ENCODE results near the gene RAI1.

RAI1 gene

GRCh38 chr17:17770632-17771044, 89.4 kb downstream of the RAI1 start:
- no peak for DNase-seq

- no peak for DNase-seq
These were observed 90.4 kb downstream of the RAI1 start for GRCh38 chr17:17771498-17772201.

GRCh38 chr17:17772231-17772630, 91.0 kb downstream of the RAI1 start:
- no peak for DNase-seq

- no peak for DNase-seq
These were observed 93.0 kb downstream of the RAI1 start for GRCh38 chr17:17774009-17774881.

- no peak for DNase-seq
These were observed 95.6 kb downstream of the RAI1 start for GRCh38 chr17:17776889-17777288.

GRCh38 chr17:17778308-17779014, 97.2 kb downstream of the RAI1 start:
- no peak for DNase-seq

GRCh38 chr17:17779015-17779611, 97.9 kb downstream of the RAI1 start:
- DNase-seq: no peak

GRCh38 chr17:17780922-17781590, 99.8 kb downstream of the RAI1 start:
- peak; percentile 61 for DNase-seq

GRCh38 chr17:17781591-17782496, 100.6 kb downstream of the RAI1 start:
- peak; percentile 73 for DNase-seq

GRCh38 chr17:17782523-17783115, 101.4 kb downstream of the RAI1 start:
- no peak for DNase-seq

- peak; percentile 52 for DNase-seq
These were observed 102.0 kb downstream of the RAI1 start for GRCh38 chr17:17783116-17783824.

GRCh38 chr17:17783825-17784656, 102.8 kb downstream of the RAI1 start:
- DNase-seq: no peak

GRCh38 chr17:17784657-17785267, 103.5 kb downstream of the RAI1 start:
- DNase-seq: no peak

- DNase-seq: no peak
These were observed 104.1 kb downstream of the RAI1 start for GRCh38 chr17:17785407-17785806.

- DNase-seq: no peak
These were observed 105.7 kb downstream of the RAI1 start for GRCh38 chr17:17786998-17787397.

- no peak for DNase-seq
These were observed 106.3 kb downstream of the RAI1 start for GRCh38 chr17:17787568-17787967.

GRCh38 chr17:17788967-17789366, 107.7 kb downstream of the RAI1 start:
- DNase-seq: no peak

- no peak for DNase-seq
These were observed 108.2 kb downstream of the RAI1 start for GRCh38 chr17:17789410-17789809.

Data from NCI-H510A treated with DMSO at 0.1 percent for 48 hours (cell line).